ENCODE data around the gene DAPK1.

The DAPK1 gene

DNA sequence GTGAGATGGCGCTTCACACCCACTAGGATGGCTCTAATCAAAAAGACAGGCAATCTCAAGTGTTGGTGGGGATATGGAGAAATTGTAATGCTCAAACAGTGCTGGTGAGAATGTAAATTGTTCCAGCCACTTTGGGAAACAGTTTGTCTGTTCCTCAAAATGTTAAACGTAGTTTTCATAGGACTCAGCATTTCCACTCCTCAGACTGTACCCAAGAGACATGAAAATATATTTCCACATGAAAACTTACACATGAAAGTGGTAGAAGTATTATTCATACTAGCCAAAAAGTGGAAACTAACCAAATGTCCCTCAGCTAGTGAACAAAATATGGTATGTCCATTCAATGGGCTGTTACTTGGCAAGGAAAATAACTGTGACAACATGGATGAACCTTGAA lies 120.6 kb downstream of the DAPK1 start (continued):
- TF ChIP-seq, protein P1, sequence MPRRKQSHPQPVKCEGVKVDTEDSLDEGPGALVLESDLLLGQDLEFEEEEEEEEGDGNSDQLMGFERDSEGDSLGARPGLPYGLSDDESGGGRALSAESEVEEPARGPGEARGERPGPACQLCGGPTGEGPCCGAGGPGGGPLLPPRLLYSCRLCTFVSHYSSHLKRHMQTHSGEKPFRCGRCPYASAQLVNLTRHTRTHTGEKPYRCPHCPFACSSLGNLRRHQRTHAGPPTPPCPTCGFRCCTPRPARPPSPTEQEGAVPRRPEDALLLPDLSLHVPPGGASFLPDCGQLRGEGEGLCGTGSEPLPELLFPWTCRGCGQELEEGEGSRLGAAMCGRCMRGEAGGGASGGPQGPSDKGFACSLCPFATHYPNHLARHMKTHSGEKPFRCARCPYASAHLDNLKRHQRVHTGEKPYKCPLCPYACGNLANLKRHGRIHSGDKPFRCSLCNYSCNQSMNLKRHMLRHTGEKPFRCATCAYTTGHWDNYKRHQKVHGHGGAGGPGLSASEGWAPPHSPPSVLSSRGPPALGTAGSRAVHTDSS (tag by site-specific recombination; IDR thresholded peaks at IDR 0.05) = no peak
- TF ChIP-seq, protein P2, sequence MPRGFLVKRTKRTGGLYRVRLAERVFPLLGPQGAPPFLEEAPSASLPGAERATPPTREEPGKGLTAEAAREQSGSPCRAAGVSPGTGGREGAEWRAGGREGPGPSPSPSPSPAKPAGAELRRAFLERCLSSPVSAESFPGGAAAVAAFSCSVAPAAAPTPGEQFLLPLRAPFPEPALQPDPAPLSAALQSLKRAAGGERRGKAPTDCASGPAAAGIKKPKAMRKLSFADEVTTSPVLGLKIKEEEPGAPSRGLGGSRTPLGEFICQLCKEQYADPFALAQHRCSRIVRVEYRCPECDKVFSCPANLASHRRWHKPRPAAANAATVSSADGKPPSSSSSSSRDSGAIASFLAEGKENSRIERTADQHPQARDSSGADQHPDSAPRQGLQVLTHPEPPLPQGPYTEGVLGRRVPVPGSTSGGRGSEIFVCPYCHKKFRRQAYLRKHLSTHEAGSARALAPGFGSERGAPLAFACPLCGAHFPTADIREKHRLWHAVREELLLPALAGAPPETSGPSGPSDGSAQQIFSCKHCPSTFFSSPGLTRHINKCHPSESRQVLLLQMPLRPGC (tag by site-specific recombination; IDR thresholded peaks at IDR 0.05) = no peak
- TF ChIP-seq, protein P3, sequence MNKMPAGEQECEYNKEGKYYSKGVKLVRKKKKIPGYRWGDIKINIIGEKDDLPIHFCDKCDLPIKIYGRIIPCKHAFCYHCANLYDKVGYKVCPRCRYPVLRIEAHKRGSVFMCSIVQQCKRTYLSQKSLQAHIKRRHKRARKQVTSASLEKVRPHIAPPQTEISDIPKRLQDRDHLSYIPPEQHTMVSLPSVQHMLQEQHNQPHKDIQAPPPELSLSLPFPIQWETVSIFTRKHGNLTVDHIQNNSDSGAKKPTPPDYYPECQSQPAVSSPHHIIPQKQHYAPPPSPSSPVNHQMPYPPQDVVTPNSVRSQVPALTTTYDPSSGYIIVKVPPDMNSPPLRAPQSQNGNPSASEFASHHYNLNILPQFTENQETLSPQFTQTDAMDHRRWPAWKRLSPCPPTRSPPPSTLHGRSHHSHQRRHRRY (tag by site-specific recombination; IDR thresholded peaks at IDR 0.05) = no peak
- TF ChIP-seq, protein P4, sequence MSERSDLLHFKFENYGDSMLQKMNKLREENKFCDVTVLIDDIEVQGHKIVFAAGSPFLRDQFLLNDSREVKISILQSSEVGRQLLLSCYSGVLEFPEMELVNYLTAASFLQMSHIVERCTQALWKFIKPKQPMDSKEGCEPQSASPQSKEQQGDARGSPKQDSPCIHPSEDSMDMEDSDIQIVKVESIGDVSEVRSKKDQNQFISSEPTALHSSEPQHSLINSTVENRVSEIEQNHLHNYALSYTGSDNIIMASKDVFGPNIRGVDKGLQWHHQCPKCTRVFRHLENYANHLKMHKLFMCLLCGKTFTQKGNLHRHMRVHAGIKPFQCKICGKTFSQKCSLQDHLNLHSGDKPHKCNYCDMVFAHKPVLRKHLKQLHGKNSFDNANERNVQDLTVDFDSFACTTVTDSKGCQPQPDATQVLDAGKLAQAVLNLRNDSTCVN (tag by site-specific recombination; optimal IDR thresholded peaks at IDR 0.05) = no peak
- no peak for TF ChIP-seq KLF8 (tag by site-specific recombination; IDR thresholded peaks at IDR 0.05)
- no peak for TF ChIP-seq ZNF792 (tag by site-specific recombination; IDR thresholded peaks at IDR 0.05)

DNA sequence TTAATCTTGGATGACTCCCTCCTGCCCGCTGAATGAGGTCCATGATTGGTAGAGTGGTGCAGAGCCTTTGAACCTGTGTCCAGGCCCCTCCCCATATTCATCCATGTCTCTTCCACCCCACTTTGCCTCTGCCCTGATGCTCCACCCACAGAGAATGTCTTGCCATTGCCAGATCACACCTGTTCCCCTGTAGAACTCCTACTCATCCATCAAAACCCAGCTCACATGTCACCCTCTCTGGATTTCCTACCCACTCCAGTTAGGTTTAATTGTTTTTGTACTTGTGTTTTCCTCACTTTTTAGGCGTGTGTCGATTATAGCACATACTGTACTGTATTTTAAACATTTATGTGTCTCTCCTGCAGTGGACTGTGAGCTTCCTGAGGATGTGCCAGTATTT lies 121.3 kb downstream of the DAPK1 start:
- H3K27ac ChIP-seq (ENCODE audit: extremely low read depth, low read depth, low read length) = no peak overlapping the region
- CTCF ChIA-PET = interaction anchor here (0.6 kb wide), 1 partner anchor 100 kb away, joined by 4 read pairs; no protein-coding TSS in a partner anchor
- H3K36me3 ChIP-seq (ENCODE audit: control insufficient read depth in 2 of 2, insufficient read depth in 1 of 2, low read length in 2 of 2) = peaks cover 0 to 33% of the 10 kb centered on the region in 2 experiments; a peak in 1 of 3 replicates
- POLR2A ChIA-PET = no interaction called here
- peak; percentile 86 for TF ChIP-seq ZFP3 (tag by site-specific recombination; IDR thresholded peaks at IDR 0.05; ENCODE audit: low read depth)
- TF ChIP-seq EGR2 (tag by site-specific recombination; IDR thresholded peaks at IDR 0.05; ENCODE audit: low read depth) = peak; percentile 27; the same call in 1 of the 2 replicates
- TF ChIP-seq, protein P5, sequence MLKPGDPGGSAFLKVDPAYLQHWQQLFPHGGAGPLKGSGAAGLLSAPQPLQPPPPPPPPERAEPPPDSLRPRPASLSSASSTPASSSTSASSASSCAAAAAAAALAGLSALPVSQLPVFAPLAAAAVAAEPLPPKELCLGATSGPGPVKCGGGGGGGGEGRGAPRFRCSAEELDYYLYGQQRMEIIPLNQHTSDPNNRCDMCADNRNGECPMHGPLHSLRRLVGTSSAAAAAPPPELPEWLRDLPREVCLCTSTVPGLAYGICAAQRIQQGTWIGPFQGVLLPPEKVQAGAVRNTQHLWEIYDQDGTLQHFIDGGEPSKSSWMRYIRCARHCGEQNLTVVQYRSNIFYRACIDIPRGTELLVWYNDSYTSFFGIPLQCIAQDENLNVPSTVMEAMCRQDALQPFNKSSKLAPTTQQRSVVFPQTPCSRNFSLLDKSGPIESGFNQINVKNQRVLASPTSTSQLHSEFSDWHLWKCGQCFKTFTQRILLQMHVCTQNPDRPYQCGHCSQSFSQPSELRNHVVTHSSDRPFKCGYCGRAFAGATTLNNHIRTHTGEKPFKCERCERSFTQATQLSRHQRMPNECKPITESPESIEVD (tag by site-specific recombination; IDR thresholded peaks at IDR 0.05) = no peak
- H3K4me1 ChIP-seq (ENCODE audit: control insufficient read depth, insufficient read depth, low read length) = no peaks in the 10 kb centered on the region
- H3K4me3 ChIP-seq (ENCODE audit: low read depth, low read length) = no peak overlapping the region
- no peaks in the 10 kb centered on the region for H3K9me3 ChIP-seq (ENCODE audit: control insufficient read depth, insufficient read depth, low read depth, low read length)

DNA sequence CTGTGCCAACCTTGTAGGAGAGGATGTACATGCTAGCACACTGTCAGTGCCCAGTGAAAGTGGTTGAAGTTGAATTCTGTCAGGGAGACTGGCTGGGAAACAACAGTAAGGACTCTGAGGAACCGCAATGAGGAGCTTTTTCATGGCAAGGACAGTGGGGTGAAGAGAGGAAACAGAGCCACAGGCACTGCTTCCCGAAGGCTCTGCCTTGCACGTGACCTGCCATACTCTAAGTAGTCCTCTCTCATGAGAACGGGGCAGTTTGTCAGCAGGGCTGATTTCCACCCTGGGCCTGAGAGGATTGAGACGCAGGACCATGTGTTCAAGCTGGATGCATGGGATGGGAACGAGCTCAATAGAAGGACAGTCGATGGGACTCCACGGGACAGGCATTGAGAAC lies 121.7 kb downstream of the DAPK1 start:
- H3K36me3 ChIP-seq (ENCODE audit: control insufficient read depth in 2 of 2, insufficient read depth in 1 of 2, low read length in 2 of 2) = peaks cover 0 to 38% of the 10 kb centered on the region in 2 experiments; a peak in 1 of 3 replicates
- no peak overlapping the region for H3K27ac ChIP-seq (ENCODE audit: extremely low read depth, low read depth, low read length)
- H3K4me1 ChIP-seq (ENCODE audit: control insufficient read depth, insufficient read depth, low read length) = no peaks in the 10 kb centered on the region
- CTCF ChIA-PET = no interaction called here
- H3K4me3 ChIP-seq (ENCODE audit: low read depth, low read length) = no peak overlapping the region
- POLR2A ChIA-PET = no interaction called here
- H3K9me3 ChIP-seq (ENCODE audit: control insufficient read depth, insufficient read depth, low read depth, low read length) = no peaks in the 10 kb centered on the region
- TF ChIP-seq ZNF654 (tag by site-specific recombination; IDR thresholded peaks at IDR 0.05; ENCODE audit: low read depth) (no peak), GLI2 (tag by site-specific recombination; IDR thresholded peaks at IDR 0.05; ENCODE audit: borderline replicate concordance, low read depth) (no peak), ZNF19 (tag by site-specific recombination; IDR thresholded peaks at IDR 0.05; ENCODE audit: low read depth) (no peak)
- TF ChIP-seq, protein P6, sequence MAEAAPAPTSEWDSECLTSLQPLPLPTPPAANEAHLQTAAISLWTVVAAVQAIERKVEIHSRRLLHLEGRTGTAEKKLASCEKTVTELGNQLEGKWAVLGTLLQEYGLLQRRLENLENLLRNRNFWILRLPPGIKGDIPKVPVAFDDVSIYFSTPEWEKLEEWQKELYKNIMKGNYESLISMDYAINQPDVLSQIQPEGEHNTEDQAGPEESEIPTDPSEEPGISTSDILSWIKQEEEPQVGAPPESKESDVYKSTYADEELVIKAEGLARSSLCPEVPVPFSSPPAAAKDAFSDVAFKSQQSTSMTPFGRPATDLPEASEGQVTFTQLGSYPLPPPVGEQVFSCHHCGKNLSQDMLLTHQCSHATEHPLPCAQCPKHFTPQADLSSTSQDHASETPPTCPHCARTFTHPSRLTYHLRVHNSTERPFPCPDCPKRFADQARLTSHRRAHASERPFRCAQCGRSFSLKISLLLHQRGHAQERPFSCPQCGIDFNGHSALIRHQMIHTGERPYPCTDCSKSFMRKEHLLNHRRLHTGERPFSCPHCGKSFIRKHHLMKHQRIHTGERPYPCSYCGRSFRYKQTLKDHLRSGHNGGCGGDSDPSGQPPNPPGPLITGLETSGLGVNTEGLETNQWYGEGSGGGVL (tag by site-specific recombination; IDR thresholded peaks at IDR 0.05) = no peak
- TF ChIP-seq, protein P7, sequence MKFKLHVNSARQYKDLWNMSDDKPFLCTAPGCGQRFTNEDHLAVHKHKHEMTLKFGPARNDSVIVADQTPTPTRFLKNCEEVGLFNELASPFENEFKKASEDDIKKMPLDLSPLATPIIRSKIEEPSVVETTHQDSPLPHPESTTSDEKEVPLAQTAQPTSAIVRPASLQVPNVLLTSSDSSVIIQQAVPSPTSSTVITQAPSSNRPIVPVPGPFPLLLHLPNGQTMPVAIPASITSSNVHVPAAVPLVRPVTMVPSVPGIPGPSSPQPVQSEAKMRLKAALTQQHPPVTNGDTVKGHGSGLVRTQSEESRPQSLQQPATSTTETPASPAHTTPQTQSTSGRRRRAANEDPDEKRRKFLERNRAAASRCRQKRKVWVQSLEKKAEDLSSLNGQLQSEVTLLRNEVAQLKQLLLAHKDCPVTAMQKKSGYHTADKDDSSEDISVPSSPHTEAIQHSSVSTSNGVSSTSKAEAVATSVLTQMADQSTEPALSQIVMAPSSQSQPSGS (tag by site-specific recombination; IDR thresholded peaks at IDR 0.05; ENCODE audit: low read depth) = no peak
